ENCODE data around the gene LHFPL4. TPM values are rescaled to one million over a fixed set of nuclear protein-coding genes. Genes with fewer than 3 reads are reported as not detected.
"Not testable (repeated sequence)": the region's sequence is repeated elsewhere in the genome, so short reads cannot be mapped to it uniquely, and the experiment has no call there.

LHFPL4 gene
- total and polyA plus RNA-seq, 2 of the 4 experiments (the other 2 are of a cell fraction): not detected

DNA sequence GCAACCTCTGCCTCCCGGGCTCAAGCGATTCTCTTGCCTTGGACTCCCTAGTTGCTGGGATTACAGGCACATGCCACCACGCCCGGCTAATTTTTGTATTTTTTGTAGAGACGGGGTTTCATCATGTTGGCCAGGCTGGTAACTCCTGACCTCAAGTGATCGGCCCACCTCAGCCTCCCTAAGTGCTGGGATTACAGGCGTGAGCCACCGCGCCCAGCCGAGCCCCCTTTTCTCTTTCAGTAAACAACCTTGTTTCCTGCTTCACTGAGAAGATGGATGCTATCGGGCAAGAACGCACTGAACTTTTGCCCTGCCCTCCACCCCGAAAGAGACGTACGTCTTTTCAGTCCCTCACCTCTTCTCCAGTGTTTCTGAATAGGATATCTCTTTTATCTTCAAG lies 59.6 kb downstream of the LHFPL4 start:
- H3K27ac ChIP-seq (ENCODE audit: insufficient read depth, low read length); ATAC-seq (ENCODE audit: low read depth); H4K20me1 ChIP-seq (ENCODE audit: insufficient read depth, low read length); DNase-seq; H3K4ac ChIP-seq (ENCODE audit: low read depth, low read length); H2BK20ac ChIP-seq (ENCODE audit: low read depth, low read length); H3K9ac ChIP-seq (ENCODE audit: low read depth, low read length); H3K18ac ChIP-seq (ENCODE audit: low read depth, low read length); H4K8ac ChIP-seq (ENCODE audit: low read depth in 2 of 2, low read length in 2 of 2); H3K4me1 ChIP-seq (ENCODE audit: control insufficient read depth, insufficient read depth, low read length); H3K79me1 ChIP-seq (ENCODE audit: low read depth in 1 of 2, low read length in 2 of 2); H4K91ac ChIP-seq (ENCODE audit: insufficient read depth, low read depth, low read length); H3K4me2 ChIP-seq (ENCODE audit: low read depth, low read length); in situ Hi-C loops (cut with MboI; ENCODE audit: low sequenced_read_pairs); dilution Hi-C loops (cut with HindIII; ENCODE audit: low sequenced_read_pairs, unreplicated experiment); H4K5ac ChIP-seq (ENCODE audit: low read depth, low read length); H3K23ac ChIP-seq (ENCODE audit: low read depth, low read length); H2AK5ac ChIP-seq (ENCODE audit: low read depth, low read length); H3K4me3 ChIP-seq (ENCODE audit: insufficient read depth, low read depth, low read length); H3K9me3 ChIP-seq (ENCODE audit: control insufficient read depth, insufficient read depth, low read length); H2AK9ac ChIP-seq (replicated peaks; ENCODE audit: low read depth, low read length, poor library complexity); H3K27me3 ChIP-seq (ENCODE audit: control insufficient read depth, insufficient read depth, low read length); H2BK120ac ChIP-seq (ENCODE audit: low read depth, low read length); H3K9me1 ChIP-seq (ENCODE audit: insufficient read depth, low read length); H3K14ac ChIP-seq (replicated peaks; ENCODE audit: low read depth, low read length); H2BK5ac ChIP-seq (ENCODE audit: low read depth, low read length, poor library complexity, severe bottlenecking); H2BK15ac ChIP-seq (ENCODE audit: low read depth, low read length); CTCF ChIA-PET; POLR2A ChIA-PET (ENCODE audit: unreplicated experiment); BruUV-seq (replicated peaks); intact Hi-C loops (cut with micrococcal nuclease); H3K36me3 ChIP-seq (ENCODE audit: control insufficient read depth, insufficient read depth, low read length); H3K56ac ChIP-seq (ENCODE audit: extremely low read depth, insufficient read depth, low read length); H2AFZ ChIP-seq (replicated peaks; ENCODE audit: low read length, poor library complexity): not testable (repeated sequence)
- WGBS, 2 experiments (ENCODE audit: extremely low coverage in 2 of 2, insufficient read length in 1 of 2): 93% methylated on average over 13 of the region's 15 CpGs; no CpG with 5 or more reads in 1 of the 2 experiments
